ENCODE measurements around the gene ZNF385B.

The ZNF385B gene

GRCh38 chr2:179729966-179730365, 131.4 kb downstream of the ZNF385B start:
- DNase-seq: no peak

GRCh38 chr2:179726461-179727180, 134.8 kb downstream of the ZNF385B start:
- DNase-seq: no peak

GRCh38 chr2:179724403-179724802, 137.0 kb downstream of the ZNF385B start:
- DNase-seq: no peak

- no peak for DNase-seq
These were observed 141.1 kb downstream of the ZNF385B start for GRCh38 chr2:179720173-179720772.

DNA sequence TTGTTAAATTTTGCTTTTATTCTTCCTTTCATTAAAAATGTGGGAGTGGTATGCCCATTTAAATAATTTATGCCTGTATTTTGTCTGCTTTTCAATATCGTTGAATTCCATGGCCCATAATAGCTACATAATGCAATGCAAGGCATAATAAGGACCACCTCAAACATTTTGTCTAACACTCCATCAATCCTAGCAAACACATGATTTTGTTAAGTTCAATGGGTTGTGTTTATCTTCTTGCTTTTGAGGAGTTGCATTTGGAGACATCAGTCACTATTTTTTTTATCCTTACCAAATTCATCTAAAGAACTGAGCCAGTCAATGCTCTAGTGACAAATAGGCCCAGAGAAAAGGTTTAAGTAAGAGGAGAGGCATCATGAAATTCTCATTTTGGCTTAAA, 145.5 kb downstream of the ZNF385B start:
- no peak for DNase-seq

GRCh38 chr2:179715196-179715595, 146.2 kb downstream of the ZNF385B start:
- no peak for DNase-seq

GRCh38 chr2:179712825-179713224, 148.6 kb downstream of the ZNF385B start:
- DNase-seq: no peak

- DNase-seq: no peak
These were observed 150.0 kb downstream of the ZNF385B start for GRCh38 chr2:179711375-179711774.

DNA sequence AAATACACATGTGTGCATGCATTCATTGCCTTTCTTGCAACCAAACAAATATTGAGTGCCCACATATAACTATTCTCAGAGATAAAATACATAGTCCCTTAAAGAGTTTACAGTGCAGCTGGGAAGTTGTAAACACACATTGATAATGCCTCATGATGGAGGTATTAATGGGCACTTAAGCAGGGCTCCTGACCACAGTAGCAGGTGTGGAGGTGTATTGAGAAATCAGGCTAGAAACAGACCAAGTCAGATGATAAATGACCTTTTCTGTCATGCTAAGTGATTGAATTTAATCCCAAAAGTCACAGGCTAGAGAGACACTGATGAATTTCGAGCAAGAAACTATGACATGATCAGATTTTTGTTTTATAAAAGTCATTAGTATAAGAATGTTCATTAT, 157.7 kb downstream of the ZNF385B start:
- no peak for DNase-seq

DNA sequence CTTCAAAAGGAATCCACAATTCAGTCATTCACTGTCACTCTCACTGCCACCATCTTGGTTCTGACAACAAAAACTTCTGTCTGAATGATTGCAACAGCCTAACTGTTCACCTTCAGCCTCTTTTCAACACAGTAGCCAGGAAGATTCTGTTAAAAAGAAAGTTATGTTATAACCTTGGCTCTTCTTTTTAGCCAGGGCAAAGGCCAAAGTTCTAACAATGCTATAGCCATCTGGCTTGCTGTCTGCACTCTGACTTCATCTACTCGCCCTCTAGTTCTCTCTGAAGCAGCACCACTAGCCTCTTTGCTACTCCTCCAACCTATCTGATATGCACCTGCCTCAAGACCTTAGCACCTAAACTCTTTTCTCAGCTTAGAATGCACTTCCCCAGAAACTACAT, 158.5 kb downstream of the ZNF385B start:
- no peak for DNase-seq

- DNase-seq: no peak
These were observed 159.8 kb downstream of the ZNF385B start for GRCh38 chr2:179701524-179702110.

DNA sequence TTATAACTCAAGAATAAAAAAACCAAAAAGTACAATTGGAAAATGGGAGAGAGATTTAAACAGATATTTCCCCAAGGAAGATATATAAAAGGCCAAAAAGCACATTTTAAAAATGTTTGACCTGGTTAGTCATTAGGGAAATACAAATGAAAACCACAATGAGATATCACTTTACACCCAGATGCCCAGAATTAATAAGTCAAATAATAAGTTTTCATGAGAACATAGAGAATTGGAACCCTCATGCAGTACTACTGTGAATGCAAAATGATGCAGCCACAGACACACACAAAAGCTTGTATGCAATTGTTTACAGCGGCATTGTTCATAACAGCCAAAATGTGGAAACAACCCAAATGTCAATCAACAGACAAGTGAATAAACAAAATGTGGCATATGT, 165.9 kb downstream of the ZNF385B start:
- no peak for DNase-seq

GRCh38 chr2:179694963-179695362, 166.4 kb downstream of the ZNF385B start:
- no peak for DNase-seq

GRCh38 chr2:179692610-179693009, 168.8 kb downstream of the ZNF385B start:
- no peak for DNase-seq

DNA sequence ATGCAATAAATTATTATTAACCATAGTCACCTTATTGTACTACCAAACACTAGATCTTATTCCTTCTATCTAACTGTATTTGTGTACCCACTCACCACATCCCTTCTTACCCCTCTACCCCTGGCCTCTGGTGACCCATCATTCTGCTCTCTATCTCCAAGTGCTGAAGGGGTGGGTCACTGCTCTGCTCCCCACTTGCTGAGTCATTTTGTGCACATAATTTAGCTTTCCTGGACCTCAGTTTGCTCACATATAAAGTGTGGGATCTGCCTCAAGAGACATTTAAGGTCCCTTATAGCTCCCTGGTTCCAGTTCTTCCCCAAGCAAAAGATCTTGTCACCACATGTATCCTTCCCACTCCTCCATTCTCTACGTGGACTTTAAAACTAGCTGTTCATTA, 169.4 kb downstream of the ZNF385B start:
- no peak for DNase-seq

- no peak for DNase-seq
These were observed 170.2 kb downstream of the ZNF385B start for GRCh38 chr2:179691235-179691634.

DNA sequence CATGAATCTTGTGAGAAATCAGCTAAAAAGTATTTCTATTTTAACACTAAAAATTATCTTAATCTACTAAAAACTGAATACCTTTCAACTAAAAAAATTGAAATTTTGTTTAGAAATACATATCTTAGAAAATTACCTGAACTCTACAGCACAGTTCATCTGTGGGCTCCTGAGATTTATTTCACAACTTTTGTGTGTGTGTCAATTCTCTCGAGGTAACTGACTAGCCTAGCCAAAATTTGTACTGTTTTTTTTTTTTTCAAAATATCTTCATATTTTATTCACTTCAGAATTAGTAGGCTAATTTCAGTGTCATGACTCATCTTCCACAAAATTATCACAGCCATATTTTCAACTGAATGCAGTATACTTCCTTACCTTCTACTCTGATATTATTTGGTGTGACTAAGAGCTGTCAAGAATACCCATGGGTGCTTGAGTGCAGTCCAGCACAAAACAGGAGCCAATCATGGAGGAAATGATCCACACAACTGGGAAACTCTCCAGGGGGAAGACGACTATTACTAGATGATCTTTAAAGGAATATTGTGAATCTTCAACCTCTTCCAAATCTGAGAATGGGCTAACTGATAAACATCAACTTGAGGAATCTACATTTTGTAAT, 174.6 kb downstream of the ZNF385B start:
- DNase-seq: no peak

GRCh38 chr2:179686069-179686468, 175.3 kb downstream of the ZNF385B start:
- DNase-seq: no peak

- no peak for DNase-seq
These were observed 176.3 kb downstream of the ZNF385B start for GRCh38 chr2:179685146-179685545.

DNA sequence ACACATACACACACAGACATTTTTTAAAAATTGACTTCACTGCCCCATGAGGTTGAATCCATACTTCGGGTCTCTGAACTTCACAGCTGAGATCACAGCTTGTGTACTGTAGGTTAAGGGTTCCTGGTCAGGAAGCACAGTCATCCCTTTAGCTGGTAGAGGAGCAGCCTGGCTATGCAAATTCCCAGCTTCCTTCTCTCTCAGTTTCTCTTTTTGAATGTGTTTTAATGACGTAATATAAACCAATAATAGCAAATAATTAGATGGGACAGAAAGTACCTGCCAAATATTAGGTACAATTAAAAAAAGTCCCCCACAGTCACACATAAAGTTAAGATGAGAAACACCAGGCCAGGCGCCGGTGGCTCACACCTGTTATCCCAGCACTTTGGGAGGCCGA, 178.7 kb downstream of the ZNF385B start:
- DNase-seq: no peak

DNA sequence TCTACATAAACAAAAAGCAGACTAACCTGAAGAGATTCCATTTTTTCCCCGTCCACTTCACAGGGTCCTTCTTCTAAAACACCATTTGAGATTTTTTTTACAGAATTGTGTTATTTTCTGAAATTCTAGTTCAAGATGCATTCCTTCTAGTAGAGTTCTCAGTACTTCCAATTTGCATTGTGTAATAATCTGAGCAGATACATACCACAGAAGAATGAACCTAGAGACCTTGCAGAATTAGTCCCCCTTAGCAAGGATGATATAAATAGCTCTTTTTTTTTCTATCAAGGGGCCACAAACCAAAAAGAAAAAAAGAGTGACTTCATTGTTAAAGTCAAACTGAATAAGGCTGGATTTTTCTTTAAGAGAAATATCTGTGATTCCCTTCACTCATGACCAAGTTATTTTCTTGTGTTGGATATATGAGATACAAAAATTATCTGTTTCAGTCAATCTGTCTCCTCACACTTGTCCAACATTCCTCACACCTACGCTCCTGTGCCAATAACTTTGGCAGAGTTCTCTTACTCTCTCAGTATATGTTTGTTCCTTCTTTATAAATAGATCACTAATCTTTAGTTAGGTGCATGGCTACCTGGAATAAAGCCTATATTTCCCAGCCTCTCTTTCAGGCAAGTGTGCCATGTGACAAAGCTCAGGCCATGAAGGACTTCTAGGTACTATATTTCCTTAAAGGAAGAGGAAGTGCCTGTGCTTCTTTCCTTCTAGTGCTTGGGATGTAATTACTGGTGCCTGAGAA, 183.5 kb downstream of the ZNF385B start:
- DNase-seq: no peak

GRCh38 chr2:179677077-179677688, 184.2 kb downstream of the ZNF385B start:
- no peak for DNase-seq

DNA sequence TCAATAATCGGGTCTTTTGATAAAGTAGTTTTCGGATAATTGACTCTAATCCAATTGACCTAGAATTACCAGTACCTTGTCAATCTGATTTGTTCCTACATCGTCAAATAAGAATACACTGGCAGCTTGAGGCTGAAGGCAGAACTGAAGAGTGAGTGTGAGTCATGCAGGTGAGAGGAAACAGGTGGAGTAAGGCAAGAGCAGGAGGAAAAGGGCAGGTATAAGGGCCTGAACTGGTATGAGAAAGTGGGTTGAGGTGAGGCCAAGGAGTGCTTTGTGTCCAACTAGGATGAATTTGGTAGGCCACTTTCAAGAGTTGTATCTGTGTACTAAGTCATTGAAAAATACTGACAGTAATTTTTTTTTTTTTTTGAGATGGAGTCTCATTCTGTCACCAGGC, 186.0 kb downstream of the ZNF385B start:
- DNase-seq: no peak
